HG02610 (cell line): ENCODE measurements around the gene PRRC2C.
"Not testable (repeated sequence)": the region's sequence is repeated elsewhere in the genome, so short reads cannot be mapped to it uniquely, and the experiment has no call there.

Experiments used
- ATAC-seq: cut with Tn5 transposase; IDR thresholded peaks from one replicate; pipeline ENCODE4 v1.9.1; 2021; ENCODE audit warnings: mild to moderate bottlenecking, moderate library complexity; ENCODE audit not compliant: unreplicated experiment

Gene PRRC2C

GRCh38 chr1:171582589-171582988 is 97.3 kb downstream of the PRRC2C start:
- ATAC-seq = no peak

DNA sequence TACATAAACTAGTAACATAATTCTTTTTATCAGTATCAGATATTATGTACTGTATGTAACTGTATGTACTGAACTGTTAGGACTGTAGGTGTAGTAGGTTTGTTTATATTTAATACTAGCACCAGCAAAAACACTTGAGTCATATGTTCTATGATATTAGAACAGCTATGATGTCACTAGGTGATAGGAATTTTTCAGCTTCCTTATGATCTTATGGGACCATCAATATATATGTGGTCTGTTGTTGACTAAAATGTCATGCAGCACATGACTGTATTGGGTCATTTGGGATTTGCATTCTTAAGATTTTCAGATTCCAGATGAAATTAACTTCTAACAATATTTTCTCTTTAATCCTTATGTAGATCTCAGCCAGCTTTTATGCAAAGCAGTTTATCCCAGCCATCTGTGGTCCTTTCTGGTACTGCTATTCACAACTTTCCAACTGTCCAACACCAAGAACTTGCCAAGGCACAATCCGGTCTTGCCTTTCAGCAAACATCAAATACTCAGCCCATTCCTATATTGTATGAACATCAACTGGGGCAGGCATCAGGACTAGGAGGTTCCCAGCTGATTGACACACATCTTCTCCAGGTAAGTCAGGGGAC is 98.4 kb downstream of the PRRC2C start:
- no peak for ATAC-seq

DNA sequence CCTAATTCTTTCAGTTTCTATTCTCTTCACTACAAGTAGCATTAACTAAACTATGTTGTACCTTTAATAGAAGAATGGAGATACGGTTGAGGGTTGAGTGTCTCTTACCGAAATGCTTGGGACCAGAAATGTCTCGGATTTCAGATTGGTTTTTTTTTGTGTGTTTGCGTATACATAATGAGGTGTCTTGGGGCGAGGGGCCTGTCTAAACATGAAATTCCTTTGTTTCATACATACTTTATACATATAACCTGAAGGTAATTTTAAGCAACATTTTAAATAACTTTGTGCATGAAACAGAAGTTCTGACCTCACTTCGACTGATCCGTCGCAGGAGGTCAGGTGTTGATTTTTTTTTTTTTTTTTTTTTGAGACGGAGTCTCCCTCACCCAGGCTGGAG is 100.4 kb downstream of the PRRC2C start:
- no peak for ATAC-seq

GRCh38 chr1:171588230-171588629 is 102.9 kb downstream of the PRRC2C start:
- ATAC-seq = no peak

- ATAC-seq = no peak
Observed at GRCh38 chr1:171590022-171590421, 104.7 kb downstream of the PRRC2C start.

- ATAC-seq = no peak
Observed at GRCh38 chr1:171595324-171595723, 110.0 kb downstream of the PRRC2C start.

DNA sequence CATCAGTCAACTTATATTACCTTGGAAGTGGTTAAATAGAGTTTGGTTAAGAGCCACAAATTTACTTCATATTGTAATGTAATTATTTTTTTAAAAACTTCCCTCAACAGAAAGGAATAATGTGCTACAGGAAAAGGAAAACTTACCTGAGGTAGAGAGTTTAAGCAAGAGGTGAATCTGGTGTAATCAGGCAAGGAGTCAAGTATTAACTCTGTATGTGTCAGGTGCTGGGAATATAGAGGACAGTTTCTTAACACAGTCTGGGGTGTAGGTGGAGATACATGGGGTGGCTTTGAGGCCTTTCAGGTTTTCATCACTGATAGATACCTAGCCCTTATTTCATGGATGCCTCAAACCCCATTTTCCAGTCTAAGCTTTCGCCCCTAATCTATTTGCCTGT is 110.8 kb downstream of the PRRC2C start:
- no peak for ATAC-seq

GRCh38 chr1:171596705-171597104 is 111.4 kb downstream of the PRRC2C start:
- no peak for ATAC-seq

DNA sequence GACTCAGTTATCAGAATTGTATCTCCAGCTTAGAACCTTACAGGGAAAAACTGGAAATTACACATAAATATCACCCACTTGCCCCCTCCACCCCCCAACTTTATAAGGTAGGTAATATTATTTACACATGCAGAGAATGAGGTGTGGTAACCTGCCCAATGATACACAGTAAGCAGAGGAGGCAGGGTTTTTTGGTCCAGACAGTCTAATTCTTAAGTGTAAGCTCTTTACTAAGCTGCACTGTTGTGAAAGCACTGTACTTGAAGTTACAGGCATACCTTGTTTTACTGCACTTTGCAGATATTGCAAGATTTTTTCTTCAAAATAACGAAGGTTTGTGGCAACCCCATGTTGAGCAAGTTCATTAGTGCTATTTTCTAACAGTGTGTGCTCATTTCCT is 111.9 kb downstream of the PRRC2C start:
- ATAC-seq = no peak

GRCh38 chr1:171600310-171600709 is 115.0 kb downstream of the PRRC2C start:
- ATAC-seq = not testable (repeated sequence)

DNA sequence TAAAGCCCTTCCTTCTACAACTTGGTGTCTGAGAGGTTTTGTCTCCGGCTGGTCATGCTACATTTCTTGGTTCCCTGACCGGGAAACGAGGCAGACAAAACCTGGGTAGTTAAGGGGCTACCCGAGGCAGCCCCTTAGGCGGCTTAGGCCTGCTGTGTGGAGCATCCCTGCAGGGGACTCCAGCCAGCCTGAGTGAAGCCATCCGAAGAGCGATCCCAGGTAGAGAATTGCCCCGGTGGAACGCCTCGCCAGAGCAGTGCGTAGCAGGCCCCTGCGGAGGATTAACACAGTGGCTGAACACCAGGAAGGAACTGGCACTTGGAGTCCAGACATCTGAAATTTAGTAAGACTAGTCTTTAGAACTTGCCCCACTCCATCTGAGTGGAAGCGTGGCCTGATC is 115.5 kb downstream of the PRRC2C start:
- ATAC-seq = no peak

DNA sequence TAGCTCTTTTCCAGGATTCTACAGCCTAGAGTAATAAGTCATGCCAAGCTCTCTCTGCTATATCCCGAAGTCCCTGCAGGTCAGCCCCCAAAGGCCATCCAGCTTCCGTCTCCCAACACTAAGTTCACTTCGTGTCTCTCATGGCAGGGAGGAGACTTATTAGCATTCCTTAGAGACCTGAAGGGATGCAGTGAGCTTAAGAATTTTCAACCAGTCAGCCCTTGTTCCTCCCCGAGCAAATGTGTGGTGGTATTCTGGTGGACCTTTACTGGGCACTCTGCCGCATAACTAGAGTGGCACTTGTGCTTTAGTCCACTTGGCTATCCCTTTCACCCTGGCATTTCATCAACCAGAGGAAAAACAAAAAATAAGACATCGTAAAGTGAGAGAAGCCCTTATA is 117.7 kb downstream of the PRRC2C start:
- ATAC-seq = not testable (repeated sequence)

- no peak for ATAC-seq
Observed at GRCh38 chr1:171606402-171606941, 121.1 kb downstream of the PRRC2C start.

DNA sequence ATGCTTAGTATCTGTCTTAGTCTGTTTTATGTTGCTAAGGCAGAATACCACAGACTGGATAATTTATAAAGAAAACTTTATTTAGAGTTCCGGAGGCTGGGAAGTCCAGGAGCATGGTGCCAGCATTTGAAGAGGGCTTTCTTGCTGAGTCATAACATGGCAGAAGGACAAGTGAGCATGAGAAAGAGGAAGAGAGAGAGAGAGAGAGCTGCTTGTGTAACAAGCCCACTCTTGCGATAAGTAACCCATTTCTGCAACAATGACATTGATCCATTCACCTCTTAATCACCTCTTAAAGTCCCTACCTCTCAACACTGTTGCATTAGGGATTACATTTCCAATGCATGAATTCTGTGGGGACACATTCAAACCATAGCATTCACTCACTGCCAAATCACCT is 125.1 kb downstream of the PRRC2C start:
- peak; percentile 69 for ATAC-seq

DNA sequence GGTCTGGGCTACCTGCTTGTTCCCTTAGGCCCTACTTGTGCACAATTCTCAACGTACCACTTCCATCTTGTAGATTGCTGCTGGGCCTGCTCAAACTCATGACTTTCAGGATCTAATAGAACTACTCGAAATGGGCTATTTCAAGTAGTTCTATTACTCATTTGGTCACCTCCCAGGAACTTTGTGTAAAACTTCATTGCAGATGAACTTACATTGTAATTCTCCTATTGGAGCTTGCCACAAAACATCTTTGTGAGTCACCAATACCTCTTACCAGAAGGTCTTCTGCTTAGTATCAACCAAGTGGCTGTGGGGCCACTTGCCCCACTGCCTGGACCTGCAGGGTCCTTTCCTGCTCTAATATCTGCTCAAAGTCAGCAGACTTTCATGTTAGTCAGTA is 126.0 kb downstream of the PRRC2C start:
- ATAC-seq = no peak

DNA sequence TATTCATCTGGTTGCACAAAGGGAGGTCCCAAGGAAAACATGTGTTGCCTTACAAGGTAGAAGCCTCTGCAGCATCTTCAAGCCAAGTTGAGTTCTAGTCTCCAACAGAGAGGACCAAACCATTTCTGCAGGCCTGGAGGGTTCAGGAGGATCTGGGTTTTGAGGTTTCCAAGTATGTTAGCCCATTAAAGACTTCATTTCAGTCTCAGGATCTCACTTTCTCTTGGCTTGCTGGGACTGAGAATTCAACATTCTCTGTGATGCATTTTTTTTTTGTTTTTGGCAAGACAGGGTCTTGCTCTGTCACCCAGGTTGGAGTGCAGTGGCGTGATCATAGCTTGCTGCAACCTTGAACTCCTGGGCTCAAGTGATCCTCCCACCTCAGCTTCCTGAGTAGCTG is 128.0 kb downstream of the PRRC2C start:
- ATAC-seq = no peak

- not testable (repeated sequence) for ATAC-seq
Observed at GRCh38 chr1:171615122-171615906, 130.0 kb downstream of the PRRC2C start.

- no peak for ATAC-seq
Observed at GRCh38 chr1:171616586-171616985, 131.3 kb downstream of the PRRC2C start.

DNA sequence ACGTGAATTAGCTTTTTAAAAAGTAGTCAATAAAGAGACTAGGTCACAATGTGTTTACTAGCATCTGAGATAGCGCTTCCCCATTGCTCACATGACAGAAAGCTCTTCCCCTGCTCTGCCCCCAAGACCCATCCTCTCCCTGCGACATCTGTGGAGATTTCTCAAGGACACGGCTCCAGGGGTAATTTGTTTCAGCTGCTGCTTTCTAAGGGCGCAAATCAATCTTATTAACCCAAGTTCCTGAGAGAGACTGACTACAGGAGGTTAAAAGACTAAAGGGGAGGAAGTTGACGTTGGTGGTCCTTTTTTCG is 136.8 kb downstream of the PRRC2C start, which contains the start of gene MYOCOS:
TSS of gene MYOCOS (plus strand) at position 92 of the 311 bp plus-strand sequence. CDS start 1,641 bp downstream, outside the sequence.
- ATAC-seq = no peak

GRCh38 chr1:171623651-171624331 is 138.5 kb downstream of the PRRC2C start:
- no peak for ATAC-seq

DNA sequence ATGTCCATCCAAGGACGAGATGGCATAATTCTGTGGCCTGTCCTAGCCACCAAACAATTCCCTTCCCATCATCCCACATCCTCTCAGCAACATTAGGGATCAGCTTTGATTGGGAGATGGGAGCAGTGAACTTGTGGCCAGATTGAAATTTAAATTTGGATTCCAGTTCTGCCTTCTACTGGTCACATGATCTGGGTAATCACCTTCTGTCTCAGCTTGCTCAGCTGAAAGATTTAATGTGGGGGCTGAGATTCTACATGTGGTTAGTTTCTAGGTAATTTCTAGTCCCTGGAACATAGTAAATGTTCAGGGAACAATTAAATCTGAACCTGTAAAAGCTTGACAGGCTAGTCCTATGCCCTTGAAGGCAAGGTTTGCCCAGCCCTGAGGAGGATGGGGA is 139.9 kb downstream of the PRRC2C start:
- no peak for ATAC-seq

- no peak for ATAC-seq
Observed at GRCh38 chr1:171627020-171627419, 141.7 kb downstream of the PRRC2C start.
